Activated T-helper 17 cell treated with anti-CD3 and anti-CD28 coated beads, Interleukin-2, amount 50 U/mL, for 72 hours (primary cell): Measurements from ENCODE around the gene GNG7. TPM values are rescaled to one million over a fixed set of nuclear protein-coding genes. Genes with fewer than 3 reads are reported as not detected.
"Not testable (repeated sequence)": the region's sequence is repeated elsewhere in the genome, so short reads cannot be mapped to it uniquely, and the experiment has no call there.

Experiments used
- ATAC-seq: fragments of 150-1000 bp; cut with Tn5 transposase; replicated peaks from 2 replicates; pipeline ENCODE4 v1.10.0; 2021; ENCODE audit warnings: mild to moderate bottlenecking, moderate library complexity
- H3K27ac Mint-ChIP-seq: one replicate; pipeline ENCODE4 v1.8.0; 2022; ENCODE audit warnings: mixed read lengths
- H3K27me3 Mint-ChIP-seq: one replicate; pipeline ENCODE4 v1.8.0; 2022; ENCODE audit warnings: mixed read lengths
- H3K36me3 Mint-ChIP-seq: one replicate; pipeline ENCODE4 v1.8.0; 2022; ENCODE audit warnings: low read depth, mild to moderate bottlenecking, mixed read lengths
- H3K4me1 Mint-ChIP-seq: one replicate; pipeline ENCODE4 v1.8.0; 2022; ENCODE audit warnings: mixed read lengths
- H3K4me3 Mint-ChIP-seq: one replicate; pipeline ENCODE4 v1.8.0; 2022; ENCODE audit warnings: mild to moderate bottlenecking, mixed read lengths
- H3K9me3 Mint-ChIP-seq: one replicate; pipeline ENCODE4 v1.8.0; 2022; ENCODE audit warnings: mixed read lengths
- total RNA-seq, 2 donors: library from RNA; stranded (reverse); gene quantifications; one replicate each; pipeline ENCODE4 v1.2.3, GENCODE V29; 2022

The GNG7 gene
- total RNA-seq, 2 donors from 2014 or later: 0.29 TPM; not detected in 1

GRCh38 chr19:2533072-2533425 is 169.4 kb downstream of the GNG7 start:
- Mint-ChIP-seq H3K4me3 (no peak overlapping the region), H3K27me3 (no peaks in the 10 kb centered on the region), H3K27ac (no peak overlapping the region), H3K36me3 (no peaks in the 10 kb centered on the region), H3K9me3 (no peaks in the 10 kb centered on the region), H3K4me1 (peaks cover 22% of the 10 kb centered on the region)
- ATAC-seq: no peak

- H3K4me3 Mint-ChIP-seq: no peak overlapping the region
- peaks cover 16% of the 10 kb centered on the region for H3K4me1 Mint-ChIP-seq
- H3K27ac Mint-ChIP-seq: no peak overlapping the region
- no peak for ATAC-seq
- no peaks in the 10 kb centered on the region for H3K27me3 Mint-ChIP-seq
- no peaks in the 10 kb centered on the region for H3K36me3 Mint-ChIP-seq
- H3K9me3 Mint-ChIP-seq: no peaks in the 10 kb centered on the region
Observed at GRCh38 chr19:2532252-2533071, 170.0 kb downstream of the GNG7 start.

- H3K36me3 Mint-ChIP-seq, H3K4me3 Mint-ChIP-seq: not testable (repeated sequence)
Observed at GRCh38 chr19:2529942-2530341, 172.6 kb downstream of the GNG7 start.

GRCh38 chr19:2529473-2529918 is 173.0 kb downstream of the GNG7 start:
- no peak overlapping the region for H3K27ac Mint-ChIP-seq
- no peak overlapping the region for H3K4me3 Mint-ChIP-seq
- no peak for ATAC-seq
- peaks cover 12% of the 10 kb centered on the region for H3K4me1 Mint-ChIP-seq
- no peaks in the 10 kb centered on the region for H3K27me3 Mint-ChIP-seq
- H3K36me3 Mint-ChIP-seq: no peaks in the 10 kb centered on the region
- H3K9me3 Mint-ChIP-seq: no peaks in the 10 kb centered on the region

More at GRCh38 chr19:2529942-2530341, 172.6 kb downstream of the GNG7 start:
- H3K27ac Mint-ChIP-seq, ATAC-seq, H3K27me3 Mint-ChIP-seq, H3K9me3 Mint-ChIP-seq: not testable (repeated sequence)
- H3K4me1 Mint-ChIP-seq: peaks cover 16% of the 10 kb centered on the region

- H3K36me3 Mint-ChIP-seq: no peaks in the 10 kb centered on the region
- H3K4me3 Mint-ChIP-seq: no peak overlapping the region
- peaks cover 5% of the 10 kb centered on the region for H3K4me1 Mint-ChIP-seq
- H3K9me3 Mint-ChIP-seq: no peaks in the 10 kb centered on the region
- no peak overlapping the region for H3K27ac Mint-ChIP-seq
- H3K27me3 Mint-ChIP-seq: no peaks in the 10 kb centered on the region
- ATAC-seq: no peak
Observed at GRCh38 chr19:2528675-2529101, 173.8 kb downstream of the GNG7 start.

- H3K36me3 Mint-ChIP-seq: no peaks in the 10 kb centered on the region
- ATAC-seq: no peak
- H3K27me3 Mint-ChIP-seq: no peaks in the 10 kb centered on the region
- H3K4me1 Mint-ChIP-seq: no peaks in the 10 kb centered on the region
- H3K9me3 Mint-ChIP-seq: no peaks in the 10 kb centered on the region
- H3K27ac Mint-ChIP-seq: no peak overlapping the region
- no peak overlapping the region for H3K4me3 Mint-ChIP-seq
Observed at GRCh38 chr19:2527686-2528085, 174.8 kb downstream of the GNG7 start.

GRCh38 chr19:2527171-2527570 is 175.3 kb downstream of the GNG7 start:
- no peak for ATAC-seq
- no peaks in the 10 kb centered on the region for H3K27me3 Mint-ChIP-seq
- H3K9me3 Mint-ChIP-seq: no peaks in the 10 kb centered on the region
- no peaks in the 10 kb centered on the region for H3K4me1 Mint-ChIP-seq
- H3K36me3 Mint-ChIP-seq: no peaks in the 10 kb centered on the region
- no peak overlapping the region for H3K4me3 Mint-ChIP-seq
- H3K27ac Mint-ChIP-seq: no peak overlapping the region

GRCh38 chr19:2524840-2525723 is 177.4 kb downstream of the GNG7 start:
- no peaks in the 10 kb centered on the region for H3K4me1 Mint-ChIP-seq
- no peak overlapping the region for H3K4me3 Mint-ChIP-seq
- no peaks in the 10 kb centered on the region for H3K9me3 Mint-ChIP-seq
- no peaks in the 10 kb centered on the region for H3K27me3 Mint-ChIP-seq
- ATAC-seq: no peak
- no peaks in the 10 kb centered on the region for H3K36me3 Mint-ChIP-seq
- H3K27ac Mint-ChIP-seq: no peak overlapping the region

- no peaks in the 10 kb centered on the region for H3K36me3 Mint-ChIP-seq
- no peak for ATAC-seq
- H3K27me3 Mint-ChIP-seq: no peaks in the 10 kb centered on the region
- H3K4me1 Mint-ChIP-seq: no peaks in the 10 kb centered on the region
- H3K4me3 Mint-ChIP-seq: no peak overlapping the region
- no peak overlapping the region for H3K27ac Mint-ChIP-seq
- H3K9me3 Mint-ChIP-seq: no peaks in the 10 kb centered on the region
Observed at GRCh38 chr19:2524361-2524839, 178.1 kb downstream of the GNG7 start.

GRCh38 chr19:2523630-2524311 is 178.7 kb downstream of the GNG7 start:
- no peaks in the 10 kb centered on the region for H3K9me3 Mint-ChIP-seq
- no peaks in the 10 kb centered on the region for H3K4me1 Mint-ChIP-seq
- H3K4me3 Mint-ChIP-seq: no peak overlapping the region
- H3K27me3 Mint-ChIP-seq: no peaks in the 10 kb centered on the region
- H3K36me3 Mint-ChIP-seq: no peaks in the 10 kb centered on the region
- H3K27ac Mint-ChIP-seq: no peak overlapping the region
- no peak for ATAC-seq

- Mint-ChIP-seq H3K27ac (no peak overlapping the region), H3K27me3 (no peaks in the 10 kb centered on the region), H3K4me1 (no peaks in the 10 kb centered on the region)
Observed at GRCh38 chr19:2519482-2519881, 183.0 kb downstream of the GNG7 start.

GRCh38 chr19:2518856-2519255 is 183.6 kb downstream of the GNG7 start:
- not testable (repeated sequence) for H3K27ac Mint-ChIP-seq

More at GRCh38 chr19:2519482-2519881, 183.0 kb downstream of the GNG7 start:
- Mint-ChIP-seq H3K4me3 (no peak overlapping the region), H3K9me3 (no peaks in the 10 kb centered on the region), H3K36me3 (no peaks in the 10 kb centered on the region)
- ATAC-seq: no peak

GRCh38 chr19:2517881-2518601 is 184.5 kb downstream of the GNG7 start:
- no peak for ATAC-seq

More at GRCh38 chr19:2518856-2519255, 183.6 kb downstream of the GNG7 start:
- not testable (repeated sequence) for H3K9me3 Mint-ChIP-seq, H3K27me3 Mint-ChIP-seq, H3K4me1 Mint-ChIP-seq, H3K4me3 Mint-ChIP-seq, H3K36me3 Mint-ChIP-seq, ATAC-seq

GRCh38 chr19:2516727-2517126 is 185.8 kb downstream of the GNG7 start:
- H3K27ac Mint-ChIP-seq: no peak overlapping the region

More at GRCh38 chr19:2517881-2518601, 184.5 kb downstream of the GNG7 start:
- no peaks in the 10 kb centered on the region for H3K36me3 Mint-ChIP-seq
- no peaks in the 10 kb centered on the region for H3K9me3 Mint-ChIP-seq
- no peaks in the 10 kb centered on the region for H3K27me3 Mint-ChIP-seq
- no peak overlapping the region for H3K27ac Mint-ChIP-seq
- no peak overlapping the region for H3K4me3 Mint-ChIP-seq
- H3K4me1 Mint-ChIP-seq: no peaks in the 10 kb centered on the region

More at GRCh38 chr19:2516727-2517126, 185.8 kb downstream of the GNG7 start:
- Mint-ChIP-seq H3K4me1 (no peaks in the 10 kb centered on the region), H3K27me3 (no peaks in the 10 kb centered on the region), H3K4me3 (no peak overlapping the region), H3K9me3 (no peaks in the 10 kb centered on the region), H3K36me3 (no peaks in the 10 kb centered on the region)
- no peak for ATAC-seq
